Astrocyte (in vitro differentiated cells and primary cell): Measurements from ENCODE around the gene SH3BP4.

Experiments used
- CTCF ChIP-seq: IDR thresholded peaks from 2 replicates; pipeline ENCODE4 v1.5.1; 2011; ENCODE audit warnings: low read depth, mild to moderate bottlenecking, inconsistent platforms, low read length, moderate library complexity; ENCODE audit not compliant: insufficient read depth
- EZH2 ChIP-seq: IDR thresholded peaks from 2 replicates; pipeline ENCODE4 v1.6.1; 2012; ENCODE audit warnings: mild to moderate bottlenecking, low read length, inconsistent platforms; ENCODE audit not compliant: insufficient read depth

DNA sequence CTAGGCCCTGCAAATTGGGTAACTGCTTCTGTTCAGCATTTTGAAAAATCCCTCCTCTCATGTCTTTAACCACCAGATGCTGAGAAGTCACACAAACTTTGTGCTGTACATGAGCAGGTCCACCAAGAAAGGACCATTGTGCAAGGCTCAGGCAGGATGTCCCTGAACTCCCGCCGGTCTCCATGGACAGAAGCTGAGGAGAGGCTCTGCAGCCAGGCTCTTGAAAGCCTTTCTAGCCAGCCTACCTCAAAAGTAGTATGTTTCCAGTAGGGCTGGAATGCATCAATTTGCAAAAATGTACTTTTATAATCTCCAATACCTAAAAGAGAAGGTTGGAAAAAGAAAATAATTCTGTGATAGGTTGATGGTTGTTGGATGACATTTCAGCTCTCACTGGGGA is 47.0 kb upstream of the SH3BP4 start:
- TF ChIP-seq EZH2 = no peak
- no peak for TF ChIP-seq CTCF
